DOHH2 (cell line): ENCODE measurements around the gene CAMTA1.

Source experiments
- EZH2phosphoT487 ChIP-seq: fragments of 200-600 bp; sonication (generic); IDR thresholded peaks from 2 replicates; pipeline ENCODE4 v1.6.1; 2017; ENCODE audit warnings: borderline replicate concordance, mild to moderate bottlenecking, antibody characterized with exemption, low read length, moderate library complexity, mixed read lengths
- TF ChIP-seq, protein P1 (sequence below): fragments of 200-600 bp; sonication (generic); IDR thresholded peaks from one replicate; pipeline ENCODE4 v1.5.1; 2014; ENCODE audit warnings: antibody characterized with exemption, mild to moderate bottlenecking, low read depth, low read length; ENCODE audit not compliant: poor library complexity, severe bottlenecking

DNA sequence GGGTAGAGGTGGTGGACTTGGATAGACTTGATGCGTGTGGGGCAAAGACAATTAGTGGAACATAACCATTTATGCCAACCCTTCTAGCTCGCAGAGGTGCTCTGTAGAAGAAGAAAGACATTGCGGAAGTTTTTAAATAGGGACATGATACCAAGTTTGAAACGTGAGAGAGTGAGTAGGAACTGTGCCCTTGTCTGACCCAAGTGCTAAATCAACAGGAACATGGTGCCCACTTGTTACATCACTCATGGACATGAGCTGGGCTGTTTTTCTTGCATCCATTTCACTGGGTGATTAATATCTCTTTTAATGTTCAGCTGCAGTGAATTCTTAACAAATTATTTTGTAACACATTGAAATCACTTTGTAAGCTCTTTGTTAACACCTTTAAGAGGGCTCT lies 577.7 kb downstream of the CAMTA1 start:
- TF ChIP-seq, protein P1, sequence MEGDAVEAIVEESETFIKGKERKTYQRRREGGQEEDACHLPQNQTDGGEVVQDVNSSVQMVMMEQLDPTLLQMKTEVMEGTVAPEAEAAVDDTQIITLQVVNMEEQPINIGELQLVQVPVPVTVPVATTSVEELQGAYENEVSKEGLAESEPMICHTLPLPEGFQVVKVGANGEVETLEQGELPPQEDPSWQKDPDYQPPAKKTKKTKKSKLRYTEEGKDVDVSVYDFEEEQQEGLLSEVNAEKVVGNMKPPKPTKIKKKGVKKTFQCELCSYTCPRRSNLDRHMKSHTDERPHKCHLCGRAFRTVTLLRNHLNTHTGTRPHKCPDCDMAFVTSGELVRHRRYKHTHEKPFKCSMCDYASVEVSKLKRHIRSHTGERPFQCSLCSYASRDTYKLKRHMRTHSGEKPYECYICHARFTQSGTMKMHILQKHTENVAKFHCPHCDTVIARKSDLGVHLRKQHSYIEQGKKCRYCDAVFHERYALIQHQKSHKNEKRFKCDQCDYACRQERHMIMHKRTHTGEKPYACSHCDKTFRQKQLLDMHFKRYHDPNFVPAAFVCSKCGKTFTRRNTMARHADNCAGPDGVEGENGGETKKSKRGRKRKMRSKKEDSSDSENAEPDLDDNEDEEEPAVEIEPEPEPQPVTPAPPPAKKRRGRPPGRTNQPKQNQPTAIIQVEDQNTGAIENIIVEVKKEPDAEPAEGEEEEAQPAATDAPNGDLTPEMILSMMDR, result no peak
- no peak for TF ChIP-seq EZH2phosphoT487
